ENCODE data around the gene SRPK3. TPM values are rescaled to one million over a fixed set of nuclear protein-coding genes. Genes with fewer than 3 reads are reported as not detected.

SRPK3 gene
- total RNA-seq, 3 donors from 2014 or later (not counting 1 experiment from before 2014, with no cell fraction given) = not detected

DNA sequence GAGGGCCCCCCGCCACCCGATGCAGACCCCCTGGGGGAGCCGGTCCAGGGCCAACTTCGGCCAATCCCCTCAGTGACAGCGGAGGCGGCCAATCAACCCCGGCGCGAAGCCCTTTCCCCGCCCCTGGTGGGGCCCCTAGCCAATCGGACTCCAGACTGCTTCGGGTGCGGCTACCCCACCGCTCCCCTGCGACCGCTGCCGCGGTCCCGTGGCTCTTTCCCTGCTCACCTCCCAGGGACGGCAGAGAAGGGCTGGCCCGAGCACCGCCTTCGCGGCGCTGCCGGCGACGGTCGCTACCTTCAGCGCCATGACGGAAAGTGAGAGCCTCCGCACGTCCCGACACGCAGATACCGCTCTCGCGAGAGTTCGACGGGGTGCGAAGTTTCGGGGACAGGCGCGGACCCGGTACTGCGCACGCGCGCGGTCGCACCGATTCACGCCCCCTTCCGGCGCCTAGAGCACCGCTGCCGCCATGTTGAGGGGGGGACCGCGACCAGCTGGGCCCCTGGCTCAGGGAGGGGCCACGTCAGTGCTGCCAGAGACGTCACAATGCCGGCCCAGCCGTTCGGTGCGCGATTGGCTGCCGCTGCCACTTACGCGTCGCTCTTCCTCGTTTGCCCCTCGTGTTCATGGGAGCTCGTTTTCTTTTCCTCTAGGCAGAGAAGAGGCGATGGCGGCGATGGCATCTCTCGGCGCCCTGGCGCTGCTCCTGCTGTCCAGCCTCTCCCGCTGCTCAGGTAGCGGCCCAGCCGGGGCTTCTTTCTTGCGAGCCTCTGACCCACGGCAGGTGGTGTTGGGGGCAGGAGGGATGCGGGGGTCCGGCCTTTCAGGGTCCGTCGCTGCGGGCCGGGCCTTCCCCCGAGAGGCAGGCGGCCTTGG lies 13.4 kb downstream of the SRPK3 start, which contains the start of the genes IDH3G and SSR4:
Gene IDH3G, minus strand, starts transcription at position 358 of the 879 bp plus-strand sequence. Its CDS starts 49 bp downstream, at position 309.
Gene SSR4, plus strand, starts transcription at position 651 of the 879 bp plus-strand sequence. Its CDS starts 20 bp downstream, at position 671.
- no peaks in the 10 kb centered on the region for H3K9me3 Mint-ChIP-seq
- Histone ChIP-seq H3K36me3 (ENCODE audit: control insufficient read depth, insufficient read depth, low read length) (peaks cover 27% of the 10 kb centered on the region), H3K27ac (ENCODE audit: low read length) (peak within 1 kb of the TSS; percentile 96), H3K27me3 (ENCODE audit: control insufficient read depth, insufficient read depth, low read length) (no peaks in the 10 kb centered on the region), H3K4me1 (ENCODE audit: control insufficient read depth, insufficient read depth, low read length) (peaks cover 34% of the 10 kb centered on the region), H3K4me3 (ENCODE audit: low read length) (peak within 1 kb of the TSS; percentile 97), H3K9me3 (ENCODE audit: control insufficient read depth, insufficient read depth, low read length) (no peaks in the 10 kb centered on the region)
- no peaks in the 10 kb centered on the region for H3K27me3 Mint-ChIP-seq (ENCODE audit: low read depth in 2 of 2)
- H3K4me3 Mint-ChIP-seq = peak within 1 kb of the TSS; percentile 93
- H3K4me1 Mint-ChIP-seq = peaks cover 8 to 21% of the 10 kb centered on the region in 2 donors
- no peak for TF ChIP-seq CTCF (IDR thresholded peaks at IDR 0.05)
- WGBS (ENCODE audit: insufficient coverage) = 0% methylated on average over 89 of the region's 92 CpGs
- ATAC-seq = peak; percentile 91 to 98 (median 92)
- DNase-seq = peak; percentile 88 to 96
- H3K36me3 Mint-ChIP-seq = no peaks in the 10 kb centered on the region
- peak within 1 kb of the TSS; percentile 89 to 95 for H3K27ac Mint-ChIP-seq
- intact Hi-C loops (cut with micrococcal nuclease) = no loop called here

GRCh38 chrX:153794897-153795816 lies 14.3 kb downstream of the SRPK3 start:
- peaks cover 8 to 21% of the 10 kb centered on the region in 2 donors for H3K4me1 Mint-ChIP-seq
- ATAC-seq = peak in 1 of 3 donors; percentile 9
- intact Hi-C loops (cut with micrococcal nuclease) = no loop called here

GRCh38 chrX:153797415-153798015 lies 16.7 kb downstream of the SRPK3 start:
- no peak for ATAC-seq
- 96% methylated on average over 13 of the region's 15 CpGs for WGBS (ENCODE audit: insufficient coverage)
- H3K4me3 ChIP-seq (ENCODE audit: low read length) = no peak overlapping the region
- Mint-ChIP-seq H3K36me3 (no peaks in the 10 kb centered on the region), H3K27ac (no peak overlapping the region), H3K4me1 (peaks cover 8 to 21% of the 10 kb centered on the region in 2 donors), H3K9me3 (no peaks in the 10 kb centered on the region), H3K4me3 (no peak overlapping the region), H3K27me3 (ENCODE audit: low read depth in 2 of 2) (no peaks in the 10 kb centered on the region)
- peaks cover 32% of the 10 kb centered on the region for H3K4me1 ChIP-seq (ENCODE audit: control insufficient read depth, insufficient read depth, low read length)
- H3K27ac ChIP-seq (ENCODE audit: low read length) = no peak overlapping the region
- H3K27me3 ChIP-seq (ENCODE audit: control insufficient read depth, insufficient read depth, low read length) = no peaks in the 10 kb centered on the region
- intact Hi-C loops (cut with micrococcal nuclease) = no loop called here
- H3K9me3 ChIP-seq (ENCODE audit: control insufficient read depth, insufficient read depth, low read length) = no peaks in the 10 kb centered on the region
- no peak for TF ChIP-seq CTCF (IDR thresholded peaks at IDR 0.05)
- no peak for DNase-seq
- H3K36me3 ChIP-seq (ENCODE audit: control insufficient read depth, insufficient read depth, low read length) = peaks cover 25% of the 10 kb centered on the region

More at GRCh38 chrX:153794897-153795816, 14.3 kb downstream of the SRPK3 start:
- peaks cover 26% of the 10 kb centered on the region for H3K36me3 ChIP-seq (ENCODE audit: control insufficient read depth, insufficient read depth, low read length)
- H3K27ac ChIP-seq (ENCODE audit: low read length) = peak overlapping the region; percentile 75
- no peak for TF ChIP-seq CTCF (IDR thresholded peaks at IDR 0.05)
- peaks cover 34% of the 10 kb centered on the region for H3K4me1 ChIP-seq (ENCODE audit: control insufficient read depth, insufficient read depth, low read length)
- Mint-ChIP-seq H3K36me3 (no peaks in the 10 kb centered on the region), H3K27ac (peak overlapping the region; percentile 89 to 95), H3K9me3 (no peaks in the 10 kb centered on the region), H3K4me3 (peak overlapping the region; percentile 93), H3K27me3 (ENCODE audit: low read depth in 2 of 2) (no peaks in the 10 kb centered on the region)
- H3K4me3 ChIP-seq (ENCODE audit: low read length) = peak overlapping the region; percentile 97
- peak; percentile 20 to 30 for DNase-seq
- WGBS (ENCODE audit: insufficient coverage) = 10% methylated on average over 46 of the region's 47 CpGs
- no peaks in the 10 kb centered on the region for H3K27me3 ChIP-seq (ENCODE audit: control insufficient read depth, insufficient read depth, low read length)
- no peaks in the 10 kb centered on the region for H3K9me3 ChIP-seq (ENCODE audit: control insufficient read depth, insufficient read depth, low read length)
